ENCODE results near the gene CCS. TPM values are rescaled to one million over a fixed set of nuclear protein-coding genes. Genes with fewer than 3 reads are reported as not detected.
A peak's percentile ranks its signal among the peaks of the same experiment; 100 is the strongest.

CCS gene
- total RNA-seq, 6 experiments from 2014 or later, result 22.6 to 54.2 (median 34.3) TPM

- Histone ChIP-seq H3K27me3 (no peaks in the 10 kb centered on the region), H3K4me1 (no peaks in the 10 kb centered on the region), H3K4me3 (no peak overlapping the region), H3K36me3 (peaks cover 0 to 38% (median 17%) of the 10 kb centered on the region in 4 donors), H3K27ac (no peak overlapping the region), H3K9me3 (no peaks in the 10 kb centered on the region)
- WGBS (ENCODE audit: insufficient coverage, low coverage, low lambda C conversion rate, missing lambda C conversion rate), result 81% methylated on average over 6 of the region's 6 CpGs
- no peak for DNase-seq
- TF ChIP-seq, protein P1, sequence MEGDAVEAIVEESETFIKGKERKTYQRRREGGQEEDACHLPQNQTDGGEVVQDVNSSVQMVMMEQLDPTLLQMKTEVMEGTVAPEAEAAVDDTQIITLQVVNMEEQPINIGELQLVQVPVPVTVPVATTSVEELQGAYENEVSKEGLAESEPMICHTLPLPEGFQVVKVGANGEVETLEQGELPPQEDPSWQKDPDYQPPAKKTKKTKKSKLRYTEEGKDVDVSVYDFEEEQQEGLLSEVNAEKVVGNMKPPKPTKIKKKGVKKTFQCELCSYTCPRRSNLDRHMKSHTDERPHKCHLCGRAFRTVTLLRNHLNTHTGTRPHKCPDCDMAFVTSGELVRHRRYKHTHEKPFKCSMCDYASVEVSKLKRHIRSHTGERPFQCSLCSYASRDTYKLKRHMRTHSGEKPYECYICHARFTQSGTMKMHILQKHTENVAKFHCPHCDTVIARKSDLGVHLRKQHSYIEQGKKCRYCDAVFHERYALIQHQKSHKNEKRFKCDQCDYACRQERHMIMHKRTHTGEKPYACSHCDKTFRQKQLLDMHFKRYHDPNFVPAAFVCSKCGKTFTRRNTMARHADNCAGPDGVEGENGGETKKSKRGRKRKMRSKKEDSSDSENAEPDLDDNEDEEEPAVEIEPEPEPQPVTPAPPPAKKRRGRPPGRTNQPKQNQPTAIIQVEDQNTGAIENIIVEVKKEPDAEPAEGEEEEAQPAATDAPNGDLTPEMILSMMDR (IDR thresholded peaks at IDR 0.05), result no peak
- TF ChIP-seq POLR2A (IDR thresholded peaks at IDR 0.05), result no peak
- ATAC-seq, result no peak
- intact Hi-C loops (cut with DNase I), result no loop called here
These were observed 38.9 kb downstream of the CCS start for GRCh38 chr11:66631883-66632282.

DNA sequence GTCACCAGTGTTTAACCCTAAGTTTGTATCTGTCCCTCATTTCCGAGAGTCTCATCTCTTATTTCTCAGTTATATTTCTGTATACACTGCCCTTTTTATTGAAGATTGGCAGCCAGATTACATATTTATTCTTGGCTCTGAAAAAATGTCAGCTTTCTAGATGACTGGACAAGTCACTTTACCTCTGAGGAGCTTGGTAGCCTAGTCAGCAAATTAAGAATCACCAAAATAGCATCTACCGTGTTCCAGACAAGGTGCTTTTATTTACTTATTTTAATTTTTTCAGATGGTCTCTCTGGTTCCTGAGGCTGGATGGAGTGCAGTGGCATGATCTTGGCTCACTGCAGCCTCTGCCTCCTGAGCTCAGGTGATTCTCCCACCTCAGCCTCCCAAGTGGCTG is 40.0 kb downstream of the CCS start:
- ATAC-seq (no peak), DNase-seq (no peak)
- H3K36me3 ChIP-seq, result peaks cover 0 to 28% (median 10%) of the 10 kb centered on the region in 4 donors
- H3K9me3 ChIP-seq, result no peaks in the 10 kb centered on the region
- H3K27me3 ChIP-seq, result no peaks in the 10 kb centered on the region
- 92% methylated on average over 1 of the region's 2 CpGs for WGBS (ENCODE audit: insufficient coverage, low coverage, low lambda C conversion rate, missing lambda C conversion rate)
- no peak overlapping the region for H3K4me3 ChIP-seq
- peaks cover 0 to 6% (median 1%) of the 10 kb centered on the region in 4 donors for H3K4me1 ChIP-seq
- TF ChIP-seq, protein P1 (IDR thresholded peaks at IDR 0.05), result no peak
- TF ChIP-seq POLR2A (IDR thresholded peaks at IDR 0.05), result no peak
- no peak overlapping the region for H3K27ac ChIP-seq
- intact Hi-C loops (cut with DNase I), result no loop called here

GRCh38 chr11:66636411-66636810 is 43.4 kb downstream of the CCS start:
- no peak for ATAC-seq

GRCh38 chr11:66637557-66638176 is 44.7 kb downstream of the CCS start:
- H3K4me1 ChIP-seq, result peaks cover 0 to 42% (median 20%) of the 10 kb centered on the region in 4 donors

More at GRCh38 chr11:66636411-66636810, 43.4 kb downstream of the CCS start:
- Histone ChIP-seq H3K4me3 (no peak overlapping the region), H3K27ac (no peak overlapping the region), H3K4me1 (peaks cover 0 to 29% (median 12%) of the 10 kb centered on the region in 4 donors), H3K9me3 (no peaks in the 10 kb centered on the region), H3K27me3 (no peaks in the 10 kb centered on the region), H3K36me3 (peaks cover 0 to 19% (median 0%) of the 10 kb centered on the region in 4 donors)
- 54% methylated on average over 2 of the region's 3 CpGs for WGBS (ENCODE audit: insufficient coverage, low coverage, low lambda C conversion rate, missing lambda C conversion rate)
- DNase-seq, result no peak
- TF ChIP-seq, protein P1 (IDR thresholded peaks at IDR 0.05), result no peak
- TF ChIP-seq POLR2A (IDR thresholded peaks at IDR 0.05), result no peak
- intact Hi-C loops (cut with DNase I), result no loop called here

More at GRCh38 chr11:66637557-66638176, 44.7 kb downstream of the CCS start:
- Histone ChIP-seq H3K4me3 (peak overlapping the region; percentile 71 to 85 (median 83)), H3K9me3 (no peaks in the 10 kb centered on the region), H3K27me3 (no peaks in the 10 kb centered on the region), H3K36me3 (peaks cover 0 to 24% (median under 1%) of the 10 kb centered on the region in 4 donors), H3K27ac (peak overlapping the region in 1 of 3 donors; percentile 47)
- DNase-seq (no peak), ATAC-seq (peak; percentile 3 to 11 (median 4))
- 50% methylated on average over 10 of the region's 12 CpGs for WGBS (ENCODE audit: insufficient coverage, low coverage, low lambda C conversion rate, missing lambda C conversion rate)
- TF ChIP-seq, protein P1 (IDR thresholded peaks at IDR 0.05), result no peak
- TF ChIP-seq POLR2A (IDR thresholded peaks at IDR 0.05), result no peak
- intact Hi-C loops (cut with DNase I), result no loop called here

All from right lobe of liver (tissue), 6 donors.